Stomach smooth muscle (tissue), 2 donors: ENCODE measurements around the gene ENDOG.
"Not testable (repeated sequence)": the region's sequence is repeated elsewhere in the genome, so short reads cannot be mapped to it uniquely, and the experiment has no call there.

Experiments
- H3K27ac ChIP-seq: one replicate; pipeline ENCODE4 v1.7.0; 2013; ENCODE audit warnings: mild to moderate bottlenecking, low read length, inconsistent platforms
- H3K27me3 ChIP-seq, 2 donors: one replicate each; pipeline ENCODE4 v1.7.0; 2013; ENCODE audit warnings: low read length in 2 of 2; ENCODE audit not compliant: insufficient read depth in 2 of 2, control insufficient read depth in 1 of 2
- H3K36me3 ChIP-seq, 2 donors: one replicate each; pipeline ENCODE4 v1.7.0; 2013; ENCODE audit warnings: low read length in 2 of 2; ENCODE audit not compliant: control insufficient read depth in 2 of 2, insufficient read depth in 2 of 2
- H3K4me1 ChIP-seq: one replicate; pipeline ENCODE4 v1.7.0; 2013; ENCODE audit warnings: low read length; ENCODE audit not compliant: control insufficient read depth, insufficient read depth
- H3K4me3 ChIP-seq, 2 donors: one replicate each; pipeline ENCODE4 v1.7.0; 2013; ENCODE audit warnings: low read length in 2 of 2
- H3K9ac ChIP-seq, 2 donors: one replicate each; pipeline ENCODE4 v1.7.0; 2013; ENCODE audit warnings: low read length in 2 of 2, mild to moderate bottlenecking in 1 of 2
- H3K9me3 ChIP-seq, 2 donors: one replicate each; pipeline ENCODE4 v1.7.0; 2013; ENCODE audit warnings: low read length in 2 of 2; ENCODE audit not compliant: control insufficient read depth in 2 of 2
- donor health status: healthy.
- donor health status: Pancreatic carcinoma.

The ENDOG gene

GRCh38 chr9:128829477-128830251 is 11.4 kb downstream of the ENDOG start, which contains the start of gene SPOUT1:
SPOUT1 (minus strand) TSS chr9:128829794; CDS start chr9:128829780, 14 bp downstream.
- Histone ChIP-seq H3K4me3 (peak within 1 kb of the TSS; percentile 71 to 89), H3K4me1 (peaks cover 16% of the 10 kb centered on the region), H3K9me3 (no peaks in the 10 kb centered on the region), H3K27ac (no peak within 1 kb of the TSS), H3K27me3 (no peaks in the 10 kb centered on the region), H3K36me3 (peaks cover 9 to 17% of the 10 kb centered on the region in 2 donors), H3K9ac (peak within 1 kb of the TSS; percentile 77 to 80)

GRCh38 chr9:128833696-128834095 is 15.4 kb downstream of the ENDOG start:
- H3K9me3 ChIP-seq, result no peaks in the 10 kb centered on the region
- H3K27ac ChIP-seq, result no peak overlapping the region
- no peaks in the 10 kb centered on the region for H3K27me3 ChIP-seq
- no peaks in the 10 kb centered on the region for H3K36me3 ChIP-seq
- no peak overlapping the region for H3K4me3 ChIP-seq
- H3K9ac ChIP-seq, result no peak overlapping the region
- peaks cover 12% of the 10 kb centered on the region for H3K4me1 ChIP-seq

DNA sequence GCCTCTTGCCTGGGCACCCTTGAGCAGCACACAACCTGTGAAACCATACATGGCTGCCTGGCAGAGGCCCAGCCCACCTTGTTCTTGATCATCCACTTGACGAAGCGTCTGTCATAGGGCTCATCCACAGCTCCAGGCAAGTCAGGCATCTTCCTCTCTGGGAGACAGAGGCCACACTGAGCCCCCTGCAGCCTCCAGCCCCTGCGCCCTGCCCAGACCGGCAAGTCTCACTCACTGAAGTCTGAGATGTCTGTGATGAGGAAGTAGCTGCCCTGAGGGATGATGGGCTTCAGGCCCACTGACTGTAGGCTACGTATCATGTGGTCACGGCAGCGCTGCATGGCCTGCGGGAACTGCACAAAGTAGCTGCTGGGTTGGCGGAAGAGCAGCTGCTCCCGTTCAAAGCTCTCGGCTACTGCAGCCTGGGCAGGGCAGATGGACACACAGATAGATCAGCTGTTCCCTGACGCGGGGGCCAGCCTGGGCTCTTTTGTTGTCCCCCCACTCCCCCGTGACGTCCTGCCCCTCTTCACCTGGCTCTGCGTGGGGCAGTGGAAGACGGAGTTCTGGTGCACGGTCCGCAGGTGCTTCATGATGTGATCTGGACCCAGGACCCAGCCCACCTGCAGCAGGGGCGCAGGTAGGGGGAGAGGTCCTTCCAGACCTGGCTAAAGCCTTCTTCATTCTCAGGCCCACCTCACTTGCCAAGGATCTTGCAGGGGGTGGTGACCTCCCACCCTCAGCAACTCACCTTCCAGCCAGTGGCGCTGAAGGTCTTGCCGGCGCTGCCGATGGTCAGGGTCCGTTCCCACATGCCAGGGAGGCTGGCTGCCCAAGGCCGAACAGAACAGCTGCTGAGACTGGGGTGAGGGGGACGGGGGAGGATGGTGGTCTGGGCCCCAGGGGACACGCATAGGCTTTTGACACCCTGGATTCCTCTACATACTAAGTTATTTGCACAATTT is 17.2 kb downstream of the ENDOG start:
- H3K4me1 ChIP-seq, result no peaks in the 10 kb centered on the region
- no peak overlapping the region for H3K9ac ChIP-seq
- no peaks in the 10 kb centered on the region for H3K9me3 ChIP-seq
- no peaks in the 10 kb centered on the region for H3K36me3 ChIP-seq
- H3K27ac ChIP-seq, result no peak overlapping the region
- no peaks in the 10 kb centered on the region for H3K27me3 ChIP-seq
- H3K4me3 ChIP-seq, result no peak overlapping the region

GRCh38 chr9:128836509-128837145 is 18.3 kb downstream of the ENDOG start:
- Histone ChIP-seq H3K36me3 (no peaks in the 10 kb centered on the region), H3K27me3 (no peaks in the 10 kb centered on the region), H3K27ac (no peak overlapping the region), H3K4me3 (no peak overlapping the region), H3K9ac (no peak overlapping the region), H3K9me3 (no peaks in the 10 kb centered on the region), H3K4me1 (no peaks in the 10 kb centered on the region)

DNA sequence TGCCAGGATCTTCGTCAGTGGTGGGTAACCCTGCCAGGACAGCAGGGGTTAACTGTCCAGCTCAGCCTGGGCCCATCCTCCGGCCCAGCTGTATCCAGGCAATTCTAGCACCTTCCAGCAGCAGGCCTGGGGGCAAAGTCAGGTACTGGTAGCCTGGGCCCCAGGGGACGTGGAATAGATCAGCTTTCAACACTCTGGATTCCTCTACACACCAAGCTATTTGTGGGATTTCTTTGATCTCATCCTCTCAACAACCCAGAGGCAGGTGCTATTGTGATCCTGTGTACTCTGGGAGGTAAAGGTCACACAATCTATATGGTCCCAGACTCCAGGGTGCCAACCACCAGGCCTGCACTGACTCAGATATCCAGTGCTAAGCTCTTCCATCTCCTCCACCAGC is 20.0 kb downstream of the ENDOG start:
- H3K9me3 ChIP-seq, result no peaks in the 10 kb centered on the region
- H3K9ac ChIP-seq, result no peak overlapping the region
- H3K36me3 ChIP-seq, result no peaks in the 10 kb centered on the region
- no peaks in the 10 kb centered on the region for H3K27me3 ChIP-seq
- no peak overlapping the region for H3K27ac ChIP-seq
- H3K4me3 ChIP-seq, result no peak overlapping the region
- no peaks in the 10 kb centered on the region for H3K4me1 ChIP-seq

DNA sequence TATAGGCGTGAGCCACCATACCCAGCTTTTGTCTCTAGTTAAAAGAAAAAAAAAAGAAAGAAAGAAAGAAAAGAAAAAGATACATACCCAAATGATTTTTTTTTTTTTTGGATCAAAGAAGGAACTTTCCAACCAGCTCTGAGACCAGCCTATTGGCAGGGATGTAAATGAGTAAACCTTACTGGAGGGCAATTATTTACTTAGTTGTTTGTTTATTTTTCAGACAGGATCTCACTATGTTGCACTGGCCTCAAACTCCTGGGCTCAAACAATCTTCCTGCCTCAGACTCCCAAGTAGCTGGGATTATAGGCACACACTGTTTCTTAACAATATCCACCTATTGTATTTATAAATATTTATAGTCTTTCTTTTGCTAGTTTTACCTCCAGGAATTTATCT is 22.2 kb downstream of the ENDOG start:
- Histone ChIP-seq H3K27ac (no peak overlapping the region), H3K9me3 (no peaks in the 10 kb centered on the region), H3K4me1 (no peaks in the 10 kb centered on the region), H3K36me3 (no peaks in the 10 kb centered on the region), H3K4me3 (no peak overlapping the region), H3K27me3 (no peaks in the 10 kb centered on the region), H3K9ac (no peak overlapping the region)

GRCh38 chr9:128841694-128842492 is 23.6 kb downstream of the ENDOG start:
- Histone ChIP-seq H3K27ac (no peak overlapping the region), H3K4me1 (no peaks in the 10 kb centered on the region), H3K27me3 (no peaks in the 10 kb centered on the region), H3K9ac (no peak overlapping the region), H3K36me3 (no peaks in the 10 kb centered on the region), H3K4me3 (no peak overlapping the region), H3K9me3 (no peaks in the 10 kb centered on the region)

GRCh38 chr9:128843171-128843570 is 24.9 kb downstream of the ENDOG start:
- not testable (repeated sequence) for H3K36me3 ChIP-seq, H3K4me3 ChIP-seq, H3K27me3 ChIP-seq, H3K27ac ChIP-seq, H3K4me1 ChIP-seq, H3K9me3 ChIP-seq, H3K9ac ChIP-seq

DNA sequence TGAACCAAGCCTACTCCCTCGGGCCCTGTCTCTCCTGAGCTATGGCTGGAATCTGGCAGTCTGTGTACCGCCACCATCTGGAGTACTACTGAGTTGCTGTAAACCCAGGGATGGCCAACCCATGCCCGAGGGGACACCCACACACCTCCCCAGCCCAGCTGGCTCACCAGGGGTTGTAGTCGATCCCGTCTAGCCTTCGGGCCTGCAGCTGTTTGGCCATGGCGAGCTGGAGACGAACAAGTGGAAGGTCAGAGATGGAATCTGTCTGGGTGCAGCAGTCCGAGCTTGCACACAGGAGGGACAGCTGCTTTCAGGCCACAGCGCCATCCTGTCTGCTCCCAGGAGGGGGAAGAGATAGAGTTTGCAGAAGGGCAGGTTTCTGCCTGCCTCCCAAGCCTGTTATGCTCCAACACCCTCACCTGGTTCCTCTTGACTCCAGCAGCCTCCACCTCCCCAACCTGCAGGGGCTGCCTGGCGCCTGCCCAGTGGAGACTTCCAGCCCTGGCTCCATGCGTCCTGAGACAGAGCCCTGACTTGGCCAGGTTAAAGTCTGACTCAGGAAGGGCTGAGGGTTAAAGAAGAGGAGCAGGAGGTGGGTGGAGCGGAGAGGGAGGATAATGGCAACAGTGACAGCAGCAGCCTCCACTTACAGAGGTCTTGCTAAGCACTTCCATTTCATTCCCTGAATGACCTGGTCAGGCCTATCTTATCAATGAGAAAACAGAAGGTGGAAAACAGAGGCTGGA is 27.1 kb downstream of the ENDOG start:
- peaks cover 0 to 4% of the 10 kb centered on the region in 2 donors for H3K9me3 ChIP-seq
- no peaks in the 10 kb centered on the region for H3K27me3 ChIP-seq
- H3K9ac ChIP-seq, result no peak overlapping the region
- no peaks in the 10 kb centered on the region for H3K36me3 ChIP-seq
- no peak overlapping the region for H3K27ac ChIP-seq
- no peak overlapping the region for H3K4me3 ChIP-seq
- H3K4me1 ChIP-seq, result no peaks in the 10 kb centered on the region
